HFF-Myc (cell line): ENCODE results near the gene DRAP1.
A peak's percentile ranks its signal among the peaks of the same experiment; 100 is the strongest.
"Not testable (repeated sequence)": the region's sequence is repeated elsewhere in the genome, so short reads cannot be mapped to it uniquely, and the experiment has no call there.

Experiments used
- DNase-seq: peaks from one replicate; pipeline ENCODE4 v3.0.0-alpha.2; 2011; ENCODE audit warnings: low read depth; ENCODE audit errors: extremely low read depth
- H3K4me3 ChIP-seq: replicated peaks from 2 replicates; pipeline ENCODE4 v1.5.1; 2011; ENCODE audit warnings: low read depth, mild to moderate bottlenecking, control low read depth, low read length
- TF ChIP-seq, protein P1 (sequence below): IDR thresholded peaks from 2 replicates; pipeline ENCODE4 v1.5.1; 2012; ENCODE audit warnings: mild to moderate bottlenecking, low read depth, low read length, control low read depth; ENCODE audit errors: missing control alignments

Gene DRAP1

DNA sequence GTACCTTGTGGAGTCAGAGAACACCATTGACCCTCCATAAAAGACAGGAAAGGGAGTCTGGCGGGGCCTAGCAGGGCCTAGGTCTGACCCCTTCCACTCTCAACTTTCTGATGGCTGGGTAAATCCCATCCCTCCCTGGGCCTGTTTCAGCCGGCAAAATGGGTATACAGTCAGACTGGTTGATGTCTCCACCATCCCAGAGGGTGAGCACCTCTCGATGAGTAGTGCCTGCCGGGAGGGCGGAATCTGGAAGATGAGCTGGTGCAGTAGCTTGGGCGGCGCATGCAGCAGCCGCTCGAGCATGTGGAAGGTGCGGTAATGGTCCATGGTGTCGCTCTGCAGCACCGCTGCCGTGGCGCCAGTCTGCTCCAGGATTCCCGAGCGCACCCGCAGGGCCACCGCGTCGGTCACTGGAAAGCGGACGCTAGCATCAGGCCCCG is 31.5 kb upstream of the DRAP1 start:
- TF ChIP-seq, protein P1, sequence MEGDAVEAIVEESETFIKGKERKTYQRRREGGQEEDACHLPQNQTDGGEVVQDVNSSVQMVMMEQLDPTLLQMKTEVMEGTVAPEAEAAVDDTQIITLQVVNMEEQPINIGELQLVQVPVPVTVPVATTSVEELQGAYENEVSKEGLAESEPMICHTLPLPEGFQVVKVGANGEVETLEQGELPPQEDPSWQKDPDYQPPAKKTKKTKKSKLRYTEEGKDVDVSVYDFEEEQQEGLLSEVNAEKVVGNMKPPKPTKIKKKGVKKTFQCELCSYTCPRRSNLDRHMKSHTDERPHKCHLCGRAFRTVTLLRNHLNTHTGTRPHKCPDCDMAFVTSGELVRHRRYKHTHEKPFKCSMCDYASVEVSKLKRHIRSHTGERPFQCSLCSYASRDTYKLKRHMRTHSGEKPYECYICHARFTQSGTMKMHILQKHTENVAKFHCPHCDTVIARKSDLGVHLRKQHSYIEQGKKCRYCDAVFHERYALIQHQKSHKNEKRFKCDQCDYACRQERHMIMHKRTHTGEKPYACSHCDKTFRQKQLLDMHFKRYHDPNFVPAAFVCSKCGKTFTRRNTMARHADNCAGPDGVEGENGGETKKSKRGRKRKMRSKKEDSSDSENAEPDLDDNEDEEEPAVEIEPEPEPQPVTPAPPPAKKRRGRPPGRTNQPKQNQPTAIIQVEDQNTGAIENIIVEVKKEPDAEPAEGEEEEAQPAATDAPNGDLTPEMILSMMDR, result no peak
- DNase-seq, result no peak
- peak overlapping the region; percentile 87 for H3K4me3 ChIP-seq

DNA sequence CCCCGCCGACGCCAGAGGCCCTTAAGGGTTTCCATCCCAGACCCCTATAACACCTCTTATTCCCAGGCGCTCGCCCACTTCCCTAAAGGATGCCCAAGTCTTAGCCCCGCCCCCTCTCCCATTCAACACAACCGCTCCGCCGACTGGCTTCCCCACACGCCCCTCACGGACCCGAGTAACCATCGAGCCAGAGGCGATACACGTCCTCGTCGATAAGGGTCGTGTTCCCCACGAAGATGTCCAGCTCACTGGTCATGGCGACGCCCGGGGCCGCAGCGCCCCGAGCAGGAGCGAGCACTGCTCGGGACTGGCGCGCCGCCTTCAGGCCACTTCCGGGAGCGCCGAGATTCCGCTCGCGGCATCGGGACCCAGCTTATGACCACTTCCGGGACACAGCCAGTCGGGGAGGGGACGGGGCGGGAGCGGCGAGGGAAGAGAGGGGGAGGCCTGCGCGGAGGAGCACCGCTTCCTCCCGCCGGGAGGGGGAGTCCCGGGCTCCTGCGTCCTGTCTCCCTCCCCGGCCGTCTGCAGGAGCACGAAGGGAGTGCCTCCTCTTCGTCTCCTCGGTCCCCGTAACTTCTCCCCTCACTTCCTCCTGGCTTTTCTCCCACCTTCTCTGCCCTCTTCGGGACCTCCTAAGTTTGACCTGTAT is 30.9 kb upstream of the DRAP1 start, which contains the start of gene FIBP:
FIBP (minus strand) TSS at position 309 of the 652 bp plus-strand sequence; CDS start at position 256, 53 bp downstream.
- DNase-seq, result peak; percentile 88
- H3K4me3 ChIP-seq, result peak within 1 kb of the TSS; percentile 87
- TF ChIP-seq, protein P1, result peak; percentile 79

DNA sequence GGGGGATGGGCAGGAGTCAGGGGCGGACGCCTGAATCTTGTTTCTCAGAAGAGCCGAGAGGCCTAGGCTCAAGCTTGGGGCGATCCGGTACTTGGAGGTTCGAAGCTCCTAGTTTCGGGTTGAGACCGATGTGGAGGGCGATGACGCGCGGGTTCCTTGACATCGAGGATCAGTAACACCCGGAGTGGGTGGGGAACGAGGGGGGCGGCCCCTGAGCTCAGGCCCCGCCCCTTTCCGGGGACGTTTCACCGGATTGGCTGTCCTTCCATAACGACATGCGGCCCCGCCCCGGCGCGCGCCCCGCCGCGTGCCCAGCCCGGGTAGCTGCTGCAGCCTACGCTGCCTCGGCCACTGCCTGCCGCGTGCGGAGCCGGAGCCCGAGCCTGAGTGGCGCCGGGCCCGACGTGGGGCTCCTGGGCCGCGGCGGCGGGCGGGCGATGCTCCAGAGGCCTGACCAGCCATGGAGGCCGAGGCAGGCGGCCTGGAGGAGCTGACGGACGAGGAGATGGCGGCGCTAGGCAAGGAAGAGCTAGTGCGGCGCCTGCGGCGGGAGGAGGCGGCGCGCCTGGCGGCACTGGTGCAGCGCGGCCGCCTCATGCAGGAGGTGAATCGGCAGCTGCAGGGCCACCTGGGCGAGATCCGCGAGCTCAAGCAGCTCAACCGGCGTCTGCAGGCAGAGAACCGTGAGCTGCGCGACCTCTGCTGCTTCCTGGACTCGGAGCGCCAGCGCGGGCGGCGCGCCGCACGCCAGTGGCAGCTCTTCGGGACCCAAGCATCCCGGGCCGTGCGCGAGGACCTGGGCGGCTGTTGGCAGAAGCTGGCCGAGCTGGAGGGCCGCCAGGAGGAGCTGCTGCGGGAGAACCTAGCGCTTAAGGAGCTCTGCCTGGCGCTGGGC is 28.7 kb upstream of the DRAP1 start, which contains the start of gene CCDC85B:
CCDC85B (plus strand) TSS at position 350 of the 895 bp plus-strand sequence; CDS start at position 461, 111 bp downstream.
- TF ChIP-seq, protein P1, result no peak

DNA sequence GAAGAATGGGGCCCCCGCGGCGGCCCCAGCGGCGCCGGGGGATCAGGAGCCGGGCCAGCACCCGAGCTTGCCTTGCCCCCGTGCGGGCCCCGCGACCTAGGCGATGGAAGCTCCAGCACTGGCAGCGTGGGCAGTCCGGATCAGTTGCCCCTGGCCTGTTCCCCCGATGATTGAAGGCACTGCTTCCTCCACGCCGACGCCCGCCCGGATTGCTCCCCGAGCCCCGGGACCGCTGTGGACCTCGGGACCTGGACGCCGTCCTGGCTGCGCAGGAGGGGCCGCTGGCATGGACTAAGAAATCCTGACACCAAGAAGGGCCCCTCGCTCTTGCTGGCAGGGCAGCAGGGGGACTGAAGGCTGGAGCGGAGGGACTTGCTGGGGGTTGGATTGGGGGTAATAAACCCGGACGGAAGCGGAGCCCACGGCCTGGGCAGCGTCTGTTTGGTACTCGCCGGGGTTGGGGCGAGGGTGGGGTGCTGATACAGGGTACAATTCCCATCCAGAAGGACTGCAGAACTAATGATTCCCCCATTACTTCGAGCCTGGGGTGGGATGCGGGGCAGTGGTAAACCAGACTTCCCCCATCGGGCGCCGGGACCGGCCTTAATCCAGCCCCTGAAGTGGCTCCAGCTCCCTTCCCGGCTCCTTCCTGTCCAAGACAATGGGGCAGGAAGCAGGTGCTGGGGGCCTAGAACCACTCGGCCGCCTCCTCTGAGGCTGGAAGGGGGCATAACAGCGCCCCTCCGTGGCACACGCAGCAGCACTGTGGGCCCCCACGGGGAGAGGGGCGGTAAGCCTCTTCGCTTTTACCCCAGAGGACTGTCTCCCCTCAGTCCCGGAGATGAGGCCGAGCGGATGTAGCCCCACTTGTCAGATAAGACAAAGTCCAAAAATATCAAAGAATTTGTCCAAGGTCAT is 27.7 kb upstream of the DRAP1 start:
- DNase-seq, result no peak
- peak overlapping the region; percentile 57 for H3K4me3 ChIP-seq
- TF ChIP-seq, protein P1, result peak; percentile 35

More for the DNA sequence above, 28.7 kb upstream of the DRAP1 start, which contains the start of gene CCDC85B:
- DNase-seq, result peak; percentile 88
- H3K4me3 ChIP-seq, result peak within 1 kb of the TSS; percentile 87

DNA sequence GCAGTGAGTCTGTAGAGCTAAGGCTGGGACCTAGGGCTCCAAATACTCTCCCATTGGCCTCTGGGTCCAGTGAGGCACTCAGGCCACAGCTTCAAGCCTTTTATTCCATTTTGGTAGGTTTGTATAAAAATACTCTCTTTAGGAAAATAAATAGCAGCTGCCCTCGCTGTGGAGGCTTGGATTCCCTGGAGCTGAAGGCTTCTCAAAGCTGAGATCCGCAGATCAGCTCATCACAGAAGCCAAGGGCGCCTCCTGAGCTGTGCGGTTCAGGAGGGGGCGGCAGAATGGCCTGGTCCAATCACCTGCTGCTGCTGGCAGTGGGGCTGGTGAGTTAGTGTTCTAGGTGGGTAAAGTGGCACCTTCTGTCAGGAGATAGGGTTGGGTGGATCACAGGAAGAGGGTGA is 27.1 kb upstream of the DRAP1 start:
- DNase-seq, result not testable (repeated sequence)
- H3K4me3 ChIP-seq, result peak overlapping the region; percentile 57

DNA sequence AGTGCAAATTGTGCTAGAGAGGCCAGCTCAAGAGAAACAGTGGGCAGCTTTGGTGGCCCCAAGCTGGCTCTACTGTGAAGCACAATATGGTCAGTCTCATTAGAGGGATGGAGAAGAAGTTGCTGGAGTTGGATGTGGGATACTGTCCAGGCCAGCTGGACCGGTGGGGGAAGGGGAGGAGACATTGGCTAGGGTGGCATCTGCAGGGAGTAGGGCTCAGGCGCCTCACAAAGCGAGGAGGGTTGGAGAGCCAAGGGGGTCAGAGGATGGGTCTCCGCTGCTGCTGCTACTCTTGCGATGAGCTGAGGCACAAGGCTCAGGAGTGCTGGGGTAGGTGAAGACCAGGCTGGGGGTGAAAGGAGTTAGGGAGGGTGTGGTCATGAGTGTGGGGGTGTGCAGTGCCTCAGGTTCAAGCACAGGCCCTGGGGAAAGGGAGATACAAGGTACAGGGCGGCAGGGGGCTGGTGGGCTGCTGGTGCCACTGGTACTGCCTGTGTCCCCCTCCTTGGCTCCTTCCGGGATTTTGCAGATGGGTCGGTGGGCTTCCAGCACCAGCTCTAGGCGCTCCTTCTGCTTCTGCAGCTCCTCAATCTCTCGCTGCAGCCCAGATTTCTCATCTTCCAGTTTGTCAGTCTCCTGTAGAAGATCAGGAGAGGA is 26.4 kb upstream of the DRAP1 start:
- TF ChIP-seq, protein P1, result no peak
- no peak for DNase-seq
- peak overlapping the region; percentile 57 for H3K4me3 ChIP-seq
